ENCODE data around the gene CSMD2.

- no peak for TF ChIP-seq CTCF (conservative IDR thresholded peaks at IDR 0.05; ENCODE audit: low read depth, low read length)
- no peak for TF ChIP-seq EZH2 (IDR thresholded peaks at IDR 0.05; ENCODE audit: borderline replicate concordance, low read depth, low read length, poor library complexity, severe bottlenecking)
Observed at GRCh38 chr1:33931111-33931475, 233.9 kb downstream of the CSMD2 start.
